ENCODE measurements around the gene DOCK1.

DOCK1 gene

DNA sequence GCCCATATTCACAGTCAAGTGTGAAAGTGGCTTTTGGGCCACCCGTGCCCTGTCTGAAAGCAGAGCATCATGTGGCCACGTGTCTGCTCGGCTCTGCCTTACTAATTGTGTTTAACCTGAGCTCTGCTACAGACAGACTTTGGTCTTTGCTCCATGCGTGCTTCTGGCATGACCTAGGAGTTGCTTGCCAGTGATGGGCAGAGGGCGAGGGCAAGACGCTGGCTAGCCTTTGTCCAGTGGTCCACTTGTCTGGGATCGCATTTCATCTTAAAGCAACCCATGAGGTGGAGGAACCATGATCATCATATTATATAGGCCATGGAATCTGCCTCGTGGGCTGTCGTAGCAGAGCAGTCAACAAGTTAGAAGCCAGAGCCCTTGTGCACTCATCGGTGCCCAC is 414.5 kb downstream of the DOCK1 start:
- Histone ChIP-seq H3K27me3 (ENCODE audit: insufficient read depth, poor library complexity, severe bottlenecking) (no peaks in the 10 kb centered on the region), H3K27ac (ENCODE audit: poor library complexity, severe bottlenecking) (no peak overlapping the region), H3K4me3 (ENCODE audit: severe bottlenecking) (no peak overlapping the region), H3K4me1 (ENCODE audit: insufficient read depth, poor library complexity, severe bottlenecking) (no peaks in the 10 kb centered on the region), H3K9me3 (ENCODE audit: severe bottlenecking) (no peaks in the 10 kb centered on the region), H3K36me3 (ENCODE audit: low read depth) (no peaks in the 10 kb centered on the region)
- no peak for DNase-seq (ENCODE audit: low spot score)
- ATAC-seq (ENCODE audit: low read depth), result no peak
- no peak for TF ChIP-seq CTCF (IDR thresholded peaks at IDR 0.05; ENCODE audit: poor library complexity, severe bottlenecking)

DNA sequence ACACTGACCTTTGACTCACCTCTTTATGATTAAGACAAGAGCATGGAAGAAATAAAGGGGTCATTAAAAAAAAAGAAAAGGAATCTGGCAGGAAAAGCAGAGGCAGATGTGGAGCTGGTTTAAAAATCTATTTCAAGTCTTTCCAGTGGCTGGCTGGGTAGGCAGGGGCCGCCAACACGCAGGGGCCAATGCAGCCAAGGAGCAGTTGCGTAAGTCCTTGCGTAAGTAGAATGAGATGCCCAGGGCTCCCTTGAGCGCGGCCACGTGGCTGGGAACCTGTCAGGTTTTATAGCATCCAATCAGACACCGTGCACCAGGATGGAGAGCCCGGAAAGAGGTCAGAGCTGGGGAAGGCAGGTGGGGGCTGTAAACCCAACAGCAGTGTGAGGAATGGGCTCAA is 414.9 kb downstream of the DOCK1 start:
- TF ChIP-seq CTCF (IDR thresholded peaks at IDR 0.05; ENCODE audit: poor library complexity, severe bottlenecking), result no peak

GRCh38 chr10:127322286-127322685 is 417.1 kb downstream of the DOCK1 start:
- no peak for TF ChIP-seq CTCF (IDR thresholded peaks at IDR 0.05; ENCODE audit: poor library complexity, severe bottlenecking)
- no peak for DNase-seq (ENCODE audit: low spot score)
- Histone ChIP-seq H3K9me3 (ENCODE audit: severe bottlenecking) (no peaks in the 10 kb centered on the region), H3K4me3 (ENCODE audit: severe bottlenecking) (no peak overlapping the region), H3K36me3 (ENCODE audit: low read depth) (no peaks in the 10 kb centered on the region), H3K4me1 (ENCODE audit: insufficient read depth, poor library complexity, severe bottlenecking) (no peaks in the 10 kb centered on the region), H3K27me3 (ENCODE audit: insufficient read depth, poor library complexity, severe bottlenecking) (no peaks in the 10 kb centered on the region), H3K27ac (ENCODE audit: poor library complexity, severe bottlenecking) (no peak overlapping the region)
- ATAC-seq (ENCODE audit: low read depth), result no peak

More for the DNA sequence above, 414.9 kb downstream of the DOCK1 start:
- no peak for DNase-seq (ENCODE audit: low spot score)
- H3K27ac ChIP-seq (ENCODE audit: poor library complexity, severe bottlenecking), result no peak overlapping the region
- H3K27me3 ChIP-seq (ENCODE audit: insufficient read depth, poor library complexity, severe bottlenecking), result no peaks in the 10 kb centered on the region
- no peak overlapping the region for H3K4me3 ChIP-seq (ENCODE audit: severe bottlenecking)
- no peaks in the 10 kb centered on the region for H3K36me3 ChIP-seq (ENCODE audit: low read depth)
- H3K9me3 ChIP-seq (ENCODE audit: severe bottlenecking), result no peaks in the 10 kb centered on the region
- no peak for ATAC-seq (ENCODE audit: low read depth)
- no peaks in the 10 kb centered on the region for H3K4me1 ChIP-seq (ENCODE audit: insufficient read depth, poor library complexity, severe bottlenecking)

GRCh38 chr10:127325506-127325905 is 420.3 kb downstream of the DOCK1 start:
- Histone ChIP-seq H3K36me3 (ENCODE audit: low read depth) (no peaks in the 10 kb centered on the region), H3K4me1 (ENCODE audit: insufficient read depth, poor library complexity, severe bottlenecking) (no peaks in the 10 kb centered on the region), H3K27ac (ENCODE audit: poor library complexity, severe bottlenecking) (no peak overlapping the region), H3K27me3 (ENCODE audit: insufficient read depth, poor library complexity, severe bottlenecking) (no peaks in the 10 kb centered on the region), H3K4me3 (ENCODE audit: severe bottlenecking) (no peak overlapping the region), H3K9me3 (ENCODE audit: severe bottlenecking) (no peaks in the 10 kb centered on the region)
- ATAC-seq (ENCODE audit: low read depth), result no peak
- no peak for DNase-seq (ENCODE audit: low spot score)
- TF ChIP-seq CTCF (IDR thresholded peaks at IDR 0.05; ENCODE audit: poor library complexity, severe bottlenecking), result no peak

DNA sequence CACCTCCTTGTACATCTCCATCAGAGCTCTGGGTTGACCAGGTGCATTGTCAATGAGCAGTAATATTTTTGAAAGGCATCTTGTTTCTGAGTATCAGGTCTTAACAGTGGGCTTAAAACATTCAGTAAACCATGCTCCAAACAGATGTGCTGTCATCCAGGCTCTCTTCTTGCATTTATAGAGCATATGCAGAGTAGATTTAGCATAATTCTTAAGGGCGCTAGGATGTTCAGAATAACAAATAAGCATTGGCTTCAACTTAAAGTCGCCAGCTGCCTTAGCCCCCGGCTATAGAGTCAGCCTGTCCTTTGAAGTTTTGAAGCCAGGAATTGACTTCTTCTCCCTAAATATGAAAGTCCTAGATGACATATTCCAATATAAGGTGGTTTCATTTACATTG is 421.7 kb downstream of the DOCK1 start:
- H3K27me3 ChIP-seq (ENCODE audit: insufficient read depth, poor library complexity, severe bottlenecking), result no peaks in the 10 kb centered on the region
- no peaks in the 10 kb centered on the region for H3K36me3 ChIP-seq (ENCODE audit: low read depth)
- H3K4me1 ChIP-seq (ENCODE audit: insufficient read depth, poor library complexity, severe bottlenecking), result no peaks in the 10 kb centered on the region
- no peaks in the 10 kb centered on the region for H3K9me3 ChIP-seq (ENCODE audit: severe bottlenecking)
- no peak for TF ChIP-seq CTCF (IDR thresholded peaks at IDR 0.05; ENCODE audit: poor library complexity, severe bottlenecking)
- no peak for ATAC-seq (ENCODE audit: low read depth)
- no peak overlapping the region for H3K27ac ChIP-seq (ENCODE audit: poor library complexity, severe bottlenecking)
- no peak overlapping the region for H3K4me3 ChIP-seq (ENCODE audit: severe bottlenecking)
- DNase-seq (ENCODE audit: low spot score), result no peak

Measured in RWPE2 (cell line).